ENCODE measurements around the gene SPANXA1. TPM values are rescaled to one million over a fixed set of nuclear protein-coding genes. Genes with fewer than 3 reads are reported as not detected.
"Not testable (repeated sequence)": the region's sequence is repeated elsewhere in the genome, so short reads cannot be mapped to it uniquely, and the experiment has no call there.

Gene SPANXA1
- total RNA-seq = not detected

GRCh38 chrX:141584638-141585037 lies at the start of gene SPANXA1:
Gene SPANXA1 (minus strand): TSS chrX:141584738. CDS start chrX:141584678, 60 bp downstream.
- ATAC-seq = not testable (repeated sequence)

GRCh38 chrX:141632124-141632523 lies 47.6 kb upstream of the SPANXA1 start:
- no peak for ATAC-seq

GRCh38 chrX:141619336-141619735 lies 34.8 kb upstream of the SPANXA1 start:
- no peak for ATAC-seq

GRCh38 chrX:141609111-141609510 lies 24.6 kb upstream of the SPANXA1 start:
- ATAC-seq = no peak

- not testable (repeated sequence) for ATAC-seq
These were observed 4.9 kb upstream of the SPANXA1 start, which contains the start of gene SPANXA2 for GRCh38 chrX:141589408-141589807. Gene SPANXA2 (plus strand): TSS chrX:141589708. CDS start chrX:141589768, 60 bp downstream.

- ATAC-seq = not testable (repeated sequence)
These were observed 42.0 kb downstream of the SPANXA1 start for GRCh38 chrX:141542551-141542950.

Other genes with a start within 250 kb of the SPANXA1 start
- not detected for gene SPANXA2, start 5.0 kb upstream of the SPANXA1 start, total RNA-seq
- gene SPANXD, start 114.0 kb upstream of the SPANXA1 start, total RNA-seq = not detected

Data from esophagus mucosa (tissue), 1 donor.